ENCODE data around the gene CDK1.

CDK1 gene

DNA sequence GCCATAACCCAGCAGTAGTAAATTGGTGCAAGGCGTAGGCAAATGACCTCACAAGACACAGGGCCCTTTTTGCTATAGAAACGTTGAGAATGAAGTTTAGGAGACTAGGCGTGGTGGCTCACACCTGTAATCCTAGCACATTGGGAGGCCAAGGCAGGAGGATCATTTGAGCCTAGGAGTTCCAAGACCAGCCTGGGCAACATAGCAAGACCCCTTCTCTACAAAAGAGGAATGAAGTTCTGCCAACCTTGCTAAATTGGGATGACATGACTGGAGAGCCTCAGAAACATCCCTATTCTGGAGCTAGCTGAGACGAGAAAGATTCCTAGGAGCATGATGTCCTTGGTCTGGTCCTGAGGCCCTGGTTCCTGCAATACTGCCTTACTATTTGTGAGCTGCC is 20.6 kb downstream of the CDK1 start:
- no peak for DNase-seq
- TF ChIP-seq, protein P1, sequence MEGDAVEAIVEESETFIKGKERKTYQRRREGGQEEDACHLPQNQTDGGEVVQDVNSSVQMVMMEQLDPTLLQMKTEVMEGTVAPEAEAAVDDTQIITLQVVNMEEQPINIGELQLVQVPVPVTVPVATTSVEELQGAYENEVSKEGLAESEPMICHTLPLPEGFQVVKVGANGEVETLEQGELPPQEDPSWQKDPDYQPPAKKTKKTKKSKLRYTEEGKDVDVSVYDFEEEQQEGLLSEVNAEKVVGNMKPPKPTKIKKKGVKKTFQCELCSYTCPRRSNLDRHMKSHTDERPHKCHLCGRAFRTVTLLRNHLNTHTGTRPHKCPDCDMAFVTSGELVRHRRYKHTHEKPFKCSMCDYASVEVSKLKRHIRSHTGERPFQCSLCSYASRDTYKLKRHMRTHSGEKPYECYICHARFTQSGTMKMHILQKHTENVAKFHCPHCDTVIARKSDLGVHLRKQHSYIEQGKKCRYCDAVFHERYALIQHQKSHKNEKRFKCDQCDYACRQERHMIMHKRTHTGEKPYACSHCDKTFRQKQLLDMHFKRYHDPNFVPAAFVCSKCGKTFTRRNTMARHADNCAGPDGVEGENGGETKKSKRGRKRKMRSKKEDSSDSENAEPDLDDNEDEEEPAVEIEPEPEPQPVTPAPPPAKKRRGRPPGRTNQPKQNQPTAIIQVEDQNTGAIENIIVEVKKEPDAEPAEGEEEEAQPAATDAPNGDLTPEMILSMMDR (IDR thresholded peaks at IDR 0.05), result no peak
- Histone ChIP-seq H3K4me1 (no peaks in the 10 kb centered on the region), H3K27me3 (no peaks in the 10 kb centered on the region), H3K36me3 (no peaks in the 10 kb centered on the region), H3K4me3 (no peak overlapping the region), H3K9me3 (no peaks in the 10 kb centered on the region), H3K27ac (no peak overlapping the region)
- intact Hi-C loops (cut with DNase I; ENCODE audit: low total_unique reads), result no loop called here

DNA sequence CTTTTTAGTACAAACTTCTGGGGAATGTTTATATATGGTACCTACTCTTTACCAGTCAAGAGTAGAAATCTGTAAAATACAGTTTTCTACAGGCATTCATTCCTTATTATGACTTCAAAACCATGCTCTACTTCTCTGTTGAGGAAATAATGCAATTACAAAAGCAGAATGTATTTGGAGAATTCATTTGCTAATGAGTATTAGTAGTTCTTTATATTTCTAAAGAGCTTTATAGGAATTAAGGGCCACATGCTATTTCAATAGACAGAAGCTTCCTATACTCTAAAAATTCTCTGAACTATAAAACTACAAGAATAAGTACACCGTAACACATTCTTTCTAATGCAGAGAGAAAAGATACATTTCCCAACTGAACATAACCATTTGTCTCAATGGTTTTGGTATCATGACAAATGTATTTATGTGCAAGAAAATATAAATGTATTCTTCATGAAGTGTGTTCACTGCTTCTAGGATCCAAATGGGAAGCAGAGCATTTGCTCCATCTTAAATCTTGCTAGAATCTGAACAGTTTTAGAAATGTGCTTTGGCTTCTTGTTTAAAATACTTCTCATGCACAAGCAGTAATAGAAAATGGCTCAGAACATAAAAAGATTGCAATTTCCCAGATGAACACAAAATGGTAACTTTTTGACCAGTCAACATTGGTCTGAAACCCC is 21.8 kb downstream of the CDK1 start:
- Histone ChIP-seq H3K27me3 (no peaks in the 10 kb centered on the region), H3K9me3 (no peaks in the 10 kb centered on the region), H3K27ac (no peak overlapping the region), H3K36me3 (no peaks in the 10 kb centered on the region), H3K4me3 (no peak overlapping the region), H3K4me1 (no peaks in the 10 kb centered on the region)
- DNase-seq, result no peak
- TF ChIP-seq, protein P1 (IDR thresholded peaks at IDR 0.05), result no peak
- intact Hi-C loops (cut with DNase I; ENCODE audit: low total_unique reads), result no loop called here

DNA sequence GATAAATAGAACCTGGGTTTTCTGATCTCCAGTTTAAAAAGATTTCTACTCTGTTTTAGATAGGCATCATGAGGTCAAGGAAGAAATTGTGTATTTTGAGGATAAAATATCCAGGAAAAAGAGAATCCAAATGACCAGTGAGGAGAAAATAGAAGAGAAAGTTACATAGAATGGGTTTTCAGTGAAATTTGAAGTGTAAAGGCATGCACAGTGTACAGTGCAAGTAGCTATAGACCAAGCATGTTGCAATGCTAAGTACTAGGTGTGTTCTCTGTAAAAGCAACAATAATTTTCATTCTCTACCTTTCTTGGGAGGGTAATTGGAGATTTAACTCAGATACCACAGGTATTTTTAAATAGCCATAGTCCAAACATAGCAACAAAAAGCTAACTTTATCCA is 22.6 kb downstream of the CDK1 start:
- no peak for DNase-seq
- TF ChIP-seq, protein P1 (IDR thresholded peaks at IDR 0.05), result no peak

DNA sequence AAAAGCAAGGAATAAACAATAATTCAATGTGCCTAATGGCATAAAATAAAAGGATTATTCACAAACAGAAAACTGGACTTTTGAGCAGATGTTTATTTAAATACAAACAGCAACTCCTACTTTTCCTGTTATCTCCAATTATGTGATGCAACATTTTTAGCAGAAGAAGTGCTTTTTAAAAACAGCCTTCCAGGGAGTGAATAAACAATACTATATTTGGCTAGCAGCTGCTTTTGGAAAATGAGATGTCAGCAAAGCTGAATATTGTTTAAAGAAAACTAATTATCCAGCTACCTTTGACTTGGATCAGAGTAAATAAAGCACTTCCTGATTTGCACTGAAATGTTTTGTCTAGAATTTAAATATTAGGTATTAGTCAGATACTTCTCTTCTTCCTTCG is 23.2 kb downstream of the CDK1 start:
- Histone ChIP-seq H3K27ac (no peak overlapping the region), H3K9me3 (no peaks in the 10 kb centered on the region), H3K4me1 (no peaks in the 10 kb centered on the region), H3K4me3 (no peak overlapping the region), H3K36me3 (no peaks in the 10 kb centered on the region), H3K27me3 (no peaks in the 10 kb centered on the region)
- no peak for DNase-seq
- intact Hi-C loops (cut with DNase I; ENCODE audit: low total_unique reads), result no loop called here
- TF ChIP-seq, protein P1 (IDR thresholded peaks at IDR 0.05), result no peak

More for the DNA sequence above, 22.6 kb downstream of the CDK1 start:
- no peak overlapping the region for H3K4me3 ChIP-seq
- no peaks in the 10 kb centered on the region for H3K9me3 ChIP-seq
- no peak overlapping the region for H3K27ac ChIP-seq
- H3K27me3 ChIP-seq, result no peaks in the 10 kb centered on the region
- no peaks in the 10 kb centered on the region for H3K36me3 ChIP-seq
- intact Hi-C loops (cut with DNase I; ENCODE audit: low total_unique reads), result no loop called here
- no peaks in the 10 kb centered on the region for H3K4me1 ChIP-seq

DNA sequence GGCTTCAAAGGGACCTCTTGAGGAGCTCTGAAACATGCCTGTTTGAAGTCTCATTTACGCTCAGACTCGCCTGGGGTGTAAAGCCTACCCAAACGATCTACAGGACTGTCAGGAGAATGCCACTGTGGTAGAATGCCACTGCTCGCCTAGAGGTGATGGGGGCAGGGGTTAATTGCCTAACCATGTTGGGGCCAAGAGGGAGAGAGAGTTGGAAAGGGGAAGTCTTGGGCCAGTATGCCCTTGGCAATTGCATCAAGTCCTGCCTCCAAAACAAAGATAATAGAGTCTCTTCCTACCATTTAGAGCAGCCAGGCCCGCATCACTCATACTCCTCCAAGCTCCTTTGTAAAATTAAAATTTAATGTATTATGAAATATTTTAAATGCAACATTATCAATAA is 25.2 kb downstream of the CDK1 start:
- intact Hi-C loops (cut with DNase I; ENCODE audit: low total_unique reads), result no loop called here
- Histone ChIP-seq H3K27ac (no peak overlapping the region), H3K4me3 (no peak overlapping the region), H3K4me1 (no peaks in the 10 kb centered on the region), H3K27me3 (no peaks in the 10 kb centered on the region), H3K36me3 (no peaks in the 10 kb centered on the region), H3K9me3 (no peaks in the 10 kb centered on the region)
- TF ChIP-seq, protein P1 (IDR thresholded peaks at IDR 0.05), result no peak
- no peak for DNase-seq

- H3K9me3 ChIP-seq, result no peaks in the 10 kb centered on the region
- no peak overlapping the region for H3K4me3 ChIP-seq
- H3K36me3 ChIP-seq, result no peaks in the 10 kb centered on the region
- H3K27ac ChIP-seq, result no peak overlapping the region
- TF ChIP-seq, protein P1 (IDR thresholded peaks at IDR 0.05), result no peak
- no peaks in the 10 kb centered on the region for H3K27me3 ChIP-seq
- intact Hi-C loops (cut with DNase I; ENCODE audit: low total_unique reads), result no loop called here
- H3K4me1 ChIP-seq, result no peaks in the 10 kb centered on the region
- DNase-seq, result no peak
Observed at GRCh38 chr10:60803865-60804264, 25.6 kb downstream of the CDK1 start.

Measured in tibial artery (tissue), 4 donors.